GM18870 (cell line): Measurements from ENCODE around the gene USP9X.
A peak's percentile ranks its signal among the peaks of the same experiment; 100 is the strongest.
"Not testable (repeated sequence)": the region's sequence is repeated elsewhere in the genome, so short reads cannot be mapped to it uniquely, and the experiment has no call there.

Source experiments
- ATAC-seq: cut with Tn5 transposase; IDR thresholded peaks from one replicate; pipeline ENCODE4 v1.9.1; 2021; ENCODE audit warnings: moderate library complexity; ENCODE audit not compliant: unreplicated experiment

The USP9X gene, protein sequence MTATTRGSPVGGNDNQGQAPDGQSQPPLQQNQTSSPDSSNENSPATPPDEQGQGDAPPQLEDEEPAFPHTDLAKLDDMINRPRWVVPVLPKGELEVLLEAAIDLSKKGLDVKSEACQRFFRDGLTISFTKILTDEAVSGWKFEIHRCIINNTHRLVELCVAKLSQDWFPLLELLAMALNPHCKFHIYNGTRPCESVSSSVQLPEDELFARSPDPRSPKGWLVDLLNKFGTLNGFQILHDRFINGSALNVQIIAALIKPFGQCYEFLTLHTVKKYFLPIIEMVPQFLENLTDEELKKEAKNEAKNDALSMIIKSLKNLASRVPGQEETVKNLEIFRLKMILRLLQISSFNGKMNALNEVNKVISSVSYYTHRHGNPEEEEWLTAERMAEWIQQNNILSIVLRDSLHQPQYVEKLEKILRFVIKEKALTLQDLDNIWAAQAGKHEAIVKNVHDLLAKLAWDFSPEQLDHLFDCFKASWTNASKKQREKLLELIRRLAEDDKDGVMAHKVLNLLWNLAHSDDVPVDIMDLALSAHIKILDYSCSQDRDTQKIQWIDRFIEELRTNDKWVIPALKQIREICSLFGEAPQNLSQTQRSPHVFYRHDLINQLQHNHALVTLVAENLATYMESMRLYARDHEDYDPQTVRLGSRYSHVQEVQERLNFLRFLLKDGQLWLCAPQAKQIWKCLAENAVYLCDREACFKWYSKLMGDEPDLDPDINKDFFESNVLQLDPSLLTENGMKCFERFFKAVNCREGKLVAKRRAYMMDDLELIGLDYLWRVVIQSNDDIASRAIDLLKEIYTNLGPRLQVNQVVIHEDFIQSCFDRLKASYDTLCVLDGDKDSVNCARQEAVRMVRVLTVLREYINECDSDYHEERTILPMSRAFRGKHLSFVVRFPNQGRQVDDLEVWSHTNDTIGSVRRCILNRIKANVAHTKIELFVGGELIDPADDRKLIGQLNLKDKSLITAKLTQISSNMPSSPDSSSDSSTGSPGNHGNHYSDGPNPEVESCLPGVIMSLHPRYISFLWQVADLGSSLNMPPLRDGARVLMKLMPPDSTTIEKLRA (N-terminal part only)

DNA sequence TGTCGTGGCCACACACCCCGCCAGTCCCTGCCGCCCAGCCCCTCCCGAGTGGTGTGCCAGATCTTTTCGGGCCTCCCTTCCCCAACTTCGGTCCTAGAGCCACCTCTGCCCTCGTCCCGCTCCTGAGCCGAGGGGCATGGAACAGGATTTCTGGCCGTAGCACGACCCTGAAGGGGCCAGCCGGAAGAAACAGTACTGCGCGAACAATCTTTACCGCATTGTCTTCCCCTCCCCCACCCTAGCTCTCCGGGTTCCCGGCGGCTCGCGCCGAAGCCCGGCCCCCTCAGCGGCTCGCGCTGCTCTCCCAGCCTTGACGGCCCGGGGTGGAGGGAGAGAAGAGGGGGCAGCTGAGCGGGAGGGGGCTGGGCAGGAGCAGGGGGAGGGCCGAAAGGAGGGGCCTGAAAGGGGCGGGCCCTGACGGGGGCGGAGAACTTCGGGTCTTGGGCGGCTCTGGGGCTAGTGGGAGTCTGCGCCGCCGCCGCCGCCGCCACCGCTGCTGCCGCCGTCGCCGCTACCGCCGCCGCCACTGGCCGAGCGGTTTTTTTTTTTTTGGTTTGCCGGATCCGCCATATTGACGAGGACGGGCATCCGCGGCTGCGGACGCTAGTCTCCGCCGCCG, at the start of gene USP9X:
Gene USP9X (plus strand): TSS at position 553 of the 619 bp plus-strand sequence. CDS start 38,184 bp downstream, outside the sequence.
- ATAC-seq = peak; percentile 36

DNA sequence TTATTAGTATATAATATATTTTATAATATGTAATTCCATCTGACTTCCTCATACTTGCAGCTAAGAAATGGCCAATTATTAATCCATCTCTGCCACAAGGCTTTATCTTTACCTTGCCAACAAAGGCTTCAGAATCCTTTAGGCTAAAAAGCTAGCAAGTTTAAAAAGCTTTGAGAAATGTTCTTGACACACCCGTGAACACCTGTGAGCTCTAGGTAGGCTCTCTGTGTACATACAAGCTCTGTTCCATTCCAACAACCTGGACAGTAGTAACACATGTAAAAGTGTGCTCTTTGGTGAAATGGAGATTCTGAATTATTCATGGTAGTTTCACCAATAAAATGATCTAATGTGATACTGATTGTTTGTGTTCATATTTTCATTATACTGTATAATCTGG, 49.7 kb upstream of the USP9X start:
- no peak for ATAC-seq

DNA sequence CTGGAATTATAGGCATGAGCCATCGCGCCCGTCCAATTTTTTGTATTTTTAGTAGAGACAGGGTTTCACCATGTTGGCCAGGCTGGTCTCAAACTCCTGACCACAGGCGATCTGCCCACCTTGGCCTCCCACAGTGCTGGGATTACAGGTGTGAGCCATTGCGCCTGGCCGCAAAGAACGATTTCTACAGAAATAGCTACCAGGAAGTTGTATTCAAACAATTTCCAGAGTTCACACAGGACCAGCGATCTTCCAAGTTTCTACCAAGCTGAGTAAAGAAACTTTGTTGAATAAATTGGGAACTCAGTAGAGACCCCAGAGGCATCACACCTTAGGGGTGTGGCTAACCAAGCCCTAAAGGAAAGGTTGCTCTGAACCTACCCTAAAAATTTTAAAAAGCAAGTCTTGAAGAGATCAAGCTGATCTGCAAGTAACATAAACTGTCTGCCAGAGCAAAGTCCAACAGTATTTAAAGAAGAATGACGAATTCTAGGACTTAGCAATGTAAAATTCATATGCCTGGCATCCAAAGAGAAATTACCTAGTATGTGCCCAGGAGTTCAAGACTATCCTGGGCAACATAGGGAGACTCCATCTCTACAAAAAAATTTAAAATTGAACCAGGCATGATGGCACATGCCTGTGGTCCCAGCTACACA, 48.4 kb upstream of the USP9X start:
- ATAC-seq = no peak

DNA sequence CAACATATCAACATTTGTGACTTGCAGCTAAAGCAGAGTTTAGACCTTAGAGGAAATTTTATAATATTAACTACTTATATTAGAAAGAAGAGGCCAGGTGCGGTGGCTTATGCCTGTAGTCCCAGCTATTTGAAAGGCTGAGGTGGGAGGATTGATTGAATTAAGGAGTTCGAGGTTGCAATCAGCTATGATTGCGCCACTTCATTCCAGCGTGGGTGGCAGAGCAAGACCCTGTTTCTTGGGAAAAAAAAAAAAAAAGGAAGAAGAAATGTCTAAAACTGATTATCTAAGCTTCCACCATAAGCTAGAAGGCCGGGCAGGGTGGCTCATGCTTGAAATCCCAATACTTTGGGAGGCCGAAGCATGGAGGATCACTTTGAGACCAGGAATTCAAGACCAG, 42.0 kb upstream of the USP9X start:
- no peak for ATAC-seq

DNA sequence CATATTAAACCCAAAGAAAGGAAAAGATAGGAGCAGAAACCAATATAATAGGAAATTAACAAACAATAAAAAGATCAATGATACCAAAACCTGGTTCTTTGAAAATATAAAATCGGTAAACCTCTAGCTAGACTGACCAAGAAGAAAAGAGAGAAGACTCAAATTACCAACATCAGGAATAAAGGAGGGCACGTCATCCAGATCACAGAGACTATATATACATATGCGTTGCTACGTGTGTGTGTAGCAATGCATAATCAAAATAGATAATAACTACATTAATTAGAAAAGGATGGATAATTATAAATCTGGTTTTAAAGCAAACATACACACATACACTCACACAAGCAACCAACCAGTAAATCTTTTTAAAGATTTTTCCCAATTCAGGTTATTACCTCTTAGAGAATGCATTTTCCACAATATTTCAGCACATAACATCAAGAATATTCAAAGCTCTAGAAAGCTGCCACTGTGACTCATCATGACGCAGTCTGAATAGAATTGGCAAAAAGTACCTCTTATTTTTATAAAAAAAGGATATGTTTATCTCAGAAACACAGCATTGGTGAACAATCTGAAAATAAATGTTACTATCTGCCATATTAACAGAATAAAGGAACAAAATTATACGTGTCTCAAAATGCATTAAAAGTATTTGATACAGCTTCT, 41.4 kb upstream of the USP9X start:
- ATAC-seq = no peak

DNA sequence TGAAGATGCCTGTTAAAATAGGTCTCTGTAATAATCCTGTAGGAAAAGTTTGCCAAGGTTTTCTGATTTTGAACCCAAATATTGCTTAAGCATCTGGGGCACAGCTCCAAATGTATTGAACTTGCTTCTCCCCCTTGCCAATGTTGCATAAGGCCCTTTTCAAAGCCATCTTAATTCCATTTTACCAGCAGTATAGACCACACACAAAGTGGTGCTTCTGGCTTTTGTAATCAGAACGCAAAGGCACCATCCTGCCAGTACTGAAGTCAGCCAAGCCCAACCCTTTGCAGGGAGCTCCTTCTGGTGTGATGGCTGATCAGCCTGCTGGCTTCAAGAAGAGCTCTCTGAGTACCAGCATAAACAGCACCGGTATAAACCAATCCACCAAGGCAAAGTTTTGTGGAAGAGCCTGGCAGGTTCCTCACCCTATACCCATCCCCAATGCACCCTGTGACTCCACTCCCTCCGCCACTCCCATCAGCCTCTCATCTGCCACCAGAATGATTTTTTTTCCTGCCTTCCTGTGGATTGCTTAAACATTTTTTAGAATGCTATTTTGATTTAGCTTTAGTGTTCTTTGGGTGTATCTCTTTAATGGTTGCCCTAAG, 39.2 kb upstream of the USP9X start:
- ATAC-seq = no peak

DNA sequence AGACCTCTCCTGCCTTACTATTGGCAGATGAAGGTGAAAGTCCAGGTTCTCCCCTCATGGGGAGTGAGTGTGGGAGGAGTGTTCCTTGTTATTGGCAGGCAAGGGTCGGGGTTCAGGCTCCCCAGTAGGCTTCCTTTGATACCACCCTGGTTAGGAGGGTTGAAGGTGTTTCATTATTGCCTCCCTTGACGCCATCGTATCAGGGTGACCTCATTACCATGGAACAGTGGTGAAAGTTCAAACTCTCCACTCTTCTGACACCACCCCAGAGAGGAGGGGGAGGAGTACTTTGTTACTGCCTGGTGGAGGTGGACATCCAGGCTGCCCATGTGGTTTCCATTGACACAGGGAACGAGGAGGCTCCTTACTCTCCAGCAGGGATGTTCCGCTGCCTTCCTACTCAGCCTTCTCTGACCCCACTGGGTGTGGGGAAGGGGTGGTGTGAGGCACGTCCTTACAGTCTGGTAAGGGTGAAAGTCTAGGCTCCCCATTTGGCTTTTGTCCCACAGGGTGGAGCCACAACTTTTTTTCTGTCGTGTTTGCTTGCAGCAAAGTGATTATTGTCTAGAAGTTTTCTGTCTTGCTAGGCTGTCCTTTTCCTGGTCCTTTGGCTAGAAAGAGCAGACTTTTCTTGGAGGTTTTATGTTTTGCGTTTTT, 37.2 kb upstream of the USP9X start:
- no peak for ATAC-seq

DNA sequence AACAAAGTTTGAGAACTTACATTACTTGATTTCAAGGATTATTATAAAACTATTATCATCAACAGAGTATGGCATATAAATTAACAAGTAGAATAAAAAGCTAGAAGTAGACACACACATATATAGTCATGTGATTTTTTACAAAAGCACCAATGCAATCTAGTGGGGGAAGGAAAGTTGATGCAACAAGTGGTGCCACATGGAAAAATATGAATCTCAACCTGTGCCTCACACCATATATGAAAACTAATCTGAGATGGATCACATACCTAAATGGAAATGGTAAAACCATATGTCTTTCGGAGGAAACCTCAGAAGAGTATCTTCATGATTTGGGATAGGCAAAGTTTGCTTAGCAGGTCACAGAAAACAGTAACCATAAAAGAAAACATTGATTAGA, 34.9 kb upstream of the USP9X start:
- ATAC-seq = no peak

DNA sequence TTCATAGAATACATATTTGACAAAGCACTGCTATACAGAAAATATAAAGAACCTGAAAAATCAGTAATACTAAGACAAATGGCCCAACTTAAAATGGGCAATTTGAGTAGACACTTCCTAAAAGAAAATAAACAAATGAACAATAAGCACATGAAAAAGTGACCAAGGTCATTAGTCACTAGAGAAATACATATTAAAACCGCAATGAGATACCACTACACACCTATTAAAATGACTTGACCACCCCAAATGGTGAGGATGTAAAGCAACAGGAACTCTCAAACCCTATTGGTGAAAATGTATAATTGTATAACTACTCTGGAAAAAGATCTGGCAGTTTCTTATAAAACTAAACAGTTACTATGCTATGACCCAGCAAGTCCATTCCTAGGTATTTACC, 34.0 kb upstream of the USP9X start:
- ATAC-seq = no peak

DNA sequence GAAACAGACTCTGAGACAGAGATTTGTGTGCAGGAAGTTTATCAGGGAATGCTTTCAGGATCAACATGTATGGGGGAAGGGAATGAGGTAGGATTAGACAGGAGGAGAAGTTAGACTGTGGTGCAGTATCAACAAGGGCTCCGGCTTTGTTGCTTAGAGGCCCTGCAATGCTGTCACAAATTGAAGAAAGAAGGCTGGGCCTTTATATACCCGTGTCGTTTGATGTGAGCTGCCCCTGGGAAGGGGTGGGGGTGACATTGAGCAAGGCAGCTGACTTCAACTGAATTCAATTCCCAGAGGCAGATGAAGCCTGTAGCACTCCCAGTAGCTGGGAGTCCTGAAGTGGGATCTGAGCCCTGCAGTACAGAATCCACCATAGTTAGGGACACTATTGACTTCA, 29.5 kb upstream of the USP9X start:
- no peak for ATAC-seq

DNA sequence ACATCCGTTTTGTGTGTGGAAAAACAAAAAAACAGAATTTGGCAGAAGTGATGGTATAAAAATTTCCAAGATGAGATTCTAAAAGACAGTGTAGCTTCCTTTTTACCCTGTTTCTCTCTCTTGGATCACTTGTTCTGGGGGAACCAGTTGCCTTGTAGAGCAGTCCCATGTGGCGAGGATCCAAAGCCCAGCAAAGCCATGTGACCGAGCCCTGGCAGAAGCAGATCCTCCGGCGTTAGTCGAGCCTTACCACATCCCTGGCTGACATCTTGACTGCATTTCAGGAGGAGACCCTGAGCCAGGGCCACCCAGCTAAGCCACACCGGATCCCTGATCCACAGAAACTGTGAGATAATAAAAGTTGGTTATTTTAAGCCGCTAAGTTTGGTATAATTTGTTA, 22.0 kb upstream of the USP9X start:
- ATAC-seq = not testable (repeated sequence)

DNA sequence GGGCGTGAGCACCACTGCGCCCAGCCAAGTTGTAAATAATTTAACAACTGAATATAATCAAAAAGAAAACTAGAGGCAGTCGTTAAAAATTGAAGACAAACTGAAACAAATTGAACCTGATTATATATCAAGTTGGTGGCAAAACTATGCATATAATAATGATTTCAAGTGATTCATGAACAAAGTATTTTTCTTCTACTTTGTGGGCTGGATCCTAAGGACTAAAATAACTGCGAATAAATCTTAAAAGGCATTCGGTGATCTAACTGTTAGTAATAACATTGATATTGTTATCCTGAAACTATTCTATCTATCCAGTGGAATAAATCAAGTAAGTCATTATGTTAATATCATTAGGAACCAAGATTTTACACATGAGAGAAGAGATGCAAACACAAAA, 21.2 kb upstream of the USP9X start:
- ATAC-seq = no peak

DNA sequence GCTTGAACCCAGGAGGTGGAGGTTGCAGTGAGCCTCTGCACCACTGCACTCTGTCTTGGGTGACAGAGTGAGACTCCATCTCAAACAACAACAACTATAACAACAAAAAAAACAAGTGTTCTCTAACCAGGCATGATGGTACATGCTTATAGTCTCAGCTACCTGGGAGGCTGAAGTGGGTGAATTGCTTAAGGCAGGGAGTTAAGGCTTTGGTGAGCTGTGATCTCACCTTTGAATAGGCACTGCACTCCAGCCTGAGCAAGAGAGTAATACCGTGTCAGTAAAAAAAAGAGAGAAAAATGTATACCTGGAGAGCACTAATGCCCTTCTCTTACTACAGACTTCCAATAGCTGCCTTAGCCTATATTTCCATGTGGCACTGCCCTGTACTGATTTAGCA, 18.9 kb upstream of the USP9X start:
- ATAC-seq = no peak

DNA sequence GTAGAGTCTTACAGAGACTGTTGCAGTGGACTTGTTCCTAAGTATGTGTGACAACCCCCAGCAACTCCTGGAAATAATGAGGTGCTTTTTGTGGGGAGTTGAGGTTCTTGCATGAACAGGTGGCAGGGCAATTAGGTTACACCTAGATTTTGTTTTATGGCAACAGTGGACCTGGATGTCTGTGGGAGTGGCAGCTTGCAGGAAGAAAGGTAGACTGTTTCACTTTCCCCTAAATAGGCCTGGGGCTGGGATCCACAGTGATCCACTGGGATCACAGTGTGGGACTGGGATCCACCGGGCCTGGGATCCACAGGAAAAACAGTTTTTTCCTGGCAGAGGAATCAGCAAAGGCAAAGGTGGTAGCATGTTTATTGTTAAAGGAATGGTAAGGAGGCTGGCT, 18.3 kb upstream of the USP9X start:
- ATAC-seq = no peak

DNA sequence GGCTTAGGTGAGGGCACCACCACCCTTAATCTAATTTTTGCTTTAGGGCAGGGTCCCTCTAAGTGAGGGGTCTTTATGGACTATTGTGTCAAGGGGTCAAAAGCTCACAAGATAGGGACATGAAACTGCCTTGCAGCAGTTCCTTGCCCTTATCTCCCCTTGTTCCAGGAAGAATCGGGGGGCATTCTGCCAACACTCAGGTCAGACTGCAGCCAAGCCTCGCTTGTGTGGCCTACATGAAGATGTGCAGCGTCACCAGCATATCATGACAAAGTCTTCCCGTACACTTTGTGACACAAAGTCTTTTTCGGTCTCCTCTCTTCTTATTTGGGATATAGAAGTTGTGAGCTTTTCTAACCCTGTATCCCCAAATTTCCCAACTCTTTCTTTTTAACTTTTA, 17.5 kb upstream of the USP9X start:
- no peak for ATAC-seq

DNA sequence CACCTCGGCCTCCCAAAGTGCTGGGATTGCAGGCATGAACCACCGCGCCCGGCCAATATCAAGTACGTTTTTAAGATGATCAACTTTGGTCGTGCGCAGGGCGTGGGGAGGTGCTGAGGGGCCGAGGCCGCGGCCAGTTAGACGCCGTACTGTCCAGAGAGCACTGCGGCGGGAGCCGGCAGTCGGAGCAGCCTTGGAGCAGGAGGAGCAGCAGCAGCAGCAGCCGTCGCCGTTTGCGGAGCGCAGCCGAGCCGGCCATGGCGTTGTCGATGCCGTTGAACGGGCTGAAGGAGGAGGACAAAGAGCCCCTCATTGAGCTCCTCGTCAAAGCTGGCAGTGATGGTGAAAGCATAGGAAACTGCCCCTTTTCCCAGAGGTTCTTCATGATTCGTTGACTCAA, 8.5 kb upstream of the USP9X start:
- ATAC-seq = no peak

DNA sequence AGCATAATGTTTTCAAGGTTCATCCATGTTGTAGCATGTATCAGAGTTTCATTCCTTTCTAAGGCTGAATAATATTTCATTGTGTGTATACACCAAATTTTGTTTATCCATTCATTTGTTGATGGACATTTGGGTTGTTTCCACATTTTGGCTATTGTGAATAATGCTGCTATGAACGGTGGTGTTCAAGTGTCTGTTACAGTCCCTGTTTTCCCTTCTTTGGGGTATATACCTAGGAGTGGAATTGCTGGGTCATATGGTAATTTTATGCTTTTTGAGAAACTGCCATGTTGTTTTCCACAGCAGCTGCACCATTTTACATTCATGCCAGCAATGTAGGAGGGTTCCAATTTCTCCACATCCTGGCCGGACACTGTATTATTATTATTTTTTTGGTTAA, 3.4 kb upstream of the USP9X start:
- ATAC-seq = no peak

DNA sequence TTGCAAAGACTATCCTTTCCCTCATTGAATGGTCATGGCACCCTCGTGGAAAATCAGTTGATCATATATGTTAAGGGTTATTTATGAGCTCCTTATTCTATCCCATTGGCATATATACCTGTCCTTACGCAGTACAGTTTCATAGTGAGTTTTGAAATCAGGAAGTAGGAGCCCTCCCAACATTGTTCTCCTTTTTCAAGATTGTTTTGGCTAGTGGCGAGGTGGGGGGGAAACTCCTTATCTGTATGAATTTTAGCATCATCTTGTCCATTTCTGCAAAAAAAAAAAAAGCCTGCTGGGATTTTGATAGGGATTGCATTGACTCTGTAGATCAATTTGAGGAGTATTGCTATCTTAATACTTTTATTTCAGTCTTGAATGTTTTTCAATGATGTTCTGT, 2.5 kb upstream of the USP9X start:
- no peak for ATAC-seq
